Adrenal gland (tissue), 5 donors: Measurements from ENCODE around the gene LIN52.

Source experiments
- POLR2A ChIP-seq, 2 donors: fragments of 450-650 bp; IDR thresholded peaks; one replicate each; pipeline ENCODE4 v1.6.1; 2017; ENCODE audit warnings: antibody characterized with exemption in 2 of 2, mild to moderate bottlenecking in 2 of 2, moderate library complexity in 1 of 2
- TF ChIP-seq, protein P1 (sequence below), 6 experiments: fragments of 450-650 bp in 4 of 6; fragments of 200-600 bp in 2 of 6; sonication (generic) in 1 of 6; IDR thresholded peaks; 1 replicate in 5 of 6; 2 replicates in 1 of 6; pipeline versions ENCODE4 v1.5.1 to v1.8.0; 2016 to 2021; ENCODE audit warnings: antibody characterized with exemption in 6 of 6, mild to moderate bottlenecking in 2 of 6, moderate library complexity in 1 of 6
- donor health status: DM: no; HTN: no; CAD: no.

DNA sequence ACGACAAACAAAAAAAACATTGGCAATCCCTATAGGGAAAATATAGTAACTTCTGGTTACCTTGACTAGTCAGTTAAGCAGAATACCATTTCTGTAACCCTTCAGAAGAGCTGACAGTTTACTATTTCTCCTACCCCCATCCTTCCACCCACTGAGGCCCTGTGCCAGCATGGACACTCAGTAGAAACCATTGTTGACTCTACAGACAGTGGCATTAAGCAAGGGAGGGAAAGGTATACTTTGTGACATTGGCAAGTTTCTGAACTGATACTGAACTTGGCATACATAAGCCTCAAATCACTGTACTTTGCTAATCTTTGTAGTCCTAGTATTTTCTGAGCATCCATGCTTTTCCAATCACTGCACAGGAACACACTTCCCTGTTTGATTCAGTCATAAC lies 121.1 kb downstream of the LIN52 start:
- TF ChIP-seq, protein P1, sequence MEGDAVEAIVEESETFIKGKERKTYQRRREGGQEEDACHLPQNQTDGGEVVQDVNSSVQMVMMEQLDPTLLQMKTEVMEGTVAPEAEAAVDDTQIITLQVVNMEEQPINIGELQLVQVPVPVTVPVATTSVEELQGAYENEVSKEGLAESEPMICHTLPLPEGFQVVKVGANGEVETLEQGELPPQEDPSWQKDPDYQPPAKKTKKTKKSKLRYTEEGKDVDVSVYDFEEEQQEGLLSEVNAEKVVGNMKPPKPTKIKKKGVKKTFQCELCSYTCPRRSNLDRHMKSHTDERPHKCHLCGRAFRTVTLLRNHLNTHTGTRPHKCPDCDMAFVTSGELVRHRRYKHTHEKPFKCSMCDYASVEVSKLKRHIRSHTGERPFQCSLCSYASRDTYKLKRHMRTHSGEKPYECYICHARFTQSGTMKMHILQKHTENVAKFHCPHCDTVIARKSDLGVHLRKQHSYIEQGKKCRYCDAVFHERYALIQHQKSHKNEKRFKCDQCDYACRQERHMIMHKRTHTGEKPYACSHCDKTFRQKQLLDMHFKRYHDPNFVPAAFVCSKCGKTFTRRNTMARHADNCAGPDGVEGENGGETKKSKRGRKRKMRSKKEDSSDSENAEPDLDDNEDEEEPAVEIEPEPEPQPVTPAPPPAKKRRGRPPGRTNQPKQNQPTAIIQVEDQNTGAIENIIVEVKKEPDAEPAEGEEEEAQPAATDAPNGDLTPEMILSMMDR (IDR thresholded peaks at IDR 0.05) = no peak
- TF ChIP-seq POLR2A (IDR thresholded peaks at IDR 0.05) = no peak
